DND-41 (cell line): ENCODE results near the gene SV2B.

Experiments used
- ATAC-seq: fragments of 200-7000 bp; cut with Tn5 transposase; 3 replicates; pipeline ENCODE4 v1.9.1; 2021; ENCODE audit warnings: low read depth; ENCODE audit not compliant: insufficient read depth
- DNase-seq: peaks from one replicate; pipeline ENCODE4 v3.0.0-alpha.2; 2020
- H2AFZ ChIP-seq: 2 replicates; pipeline ENCODE4 v1.6.0; 2012; ENCODE audit warnings: low read depth, low read length
- H3K27ac ChIP-seq: 2 replicates; pipeline ENCODE4 v1.5.1; 2012; ENCODE audit warnings: low read length, inconsistent platforms
- H3K27me3 ChIP-seq: fragments of 200-600 bp; sonication (generic); 2 replicates; pipeline ENCODE4 v1.6.0; 2012; ENCODE audit warnings: low read length, mild to moderate bottlenecking, inconsistent platforms; ENCODE audit not compliant: insufficient read depth, poor library complexity
- H3K36me3 ChIP-seq: 2 replicates; pipeline ENCODE4 v1.5.1; 2012; ENCODE audit warnings: low read length, inconsistent platforms; ENCODE audit not compliant: insufficient read depth
- H3K4me1 ChIP-seq: 2 replicates; pipeline ENCODE4 v1.5.1; 2012; ENCODE audit warnings: mild to moderate bottlenecking, low read length; ENCODE audit not compliant: insufficient read depth
- H3K4me2 ChIP-seq: 2 replicates; pipeline ENCODE4 v1.6.0; 2012; ENCODE audit warnings: mild to moderate bottlenecking, moderate library complexity, low read length, inconsistent platforms; ENCODE audit not compliant: insufficient read depth
- H3K4me3 ChIP-seq, 2 experiments: fragments of 200-600 bp in 1 of 2; shearing (Covaris generic) in 1 of 2; 2 replicates each; pipeline ENCODE4 v1.5.1; 2012 to 2016; ENCODE audit warnings: inconsistent platforms in 2 of 2, low read length in 2 of 2, mild to moderate bottlenecking in 2 of 2, low read depth in 1 of 2, moderate library complexity in 1 of 2
- H3K79me2 ChIP-seq: 2 replicates; pipeline ENCODE4 v1.6.0; 2012; ENCODE audit warnings: low read length, inconsistent platforms; ENCODE audit not compliant: insufficient read depth
- H3K9ac ChIP-seq: 2 replicates; pipeline ENCODE4 v1.6.0; 2012; ENCODE audit warnings: low read depth, mild to moderate bottlenecking, inconsistent platforms, low read length, moderate library complexity
- H3K9me3 ChIP-seq: 2 replicates; pipeline ENCODE4 v1.5.1; 2012; ENCODE audit warnings: low read length, moderate library complexity, mild to moderate bottlenecking, inconsistent platforms; ENCODE audit not compliant: insufficient read depth, severe bottlenecking
- H4K20me1 ChIP-seq: 2 replicates; pipeline ENCODE4 v1.6.0; 2012; ENCODE audit warnings: low read length; ENCODE audit not compliant: insufficient read depth
- EZH2 ChIP-seq: IDR thresholded peaks from 3 replicates; pipeline ENCODE4 v1.6.1; 2012; ENCODE audit warnings: borderline replicate concordance, low read depth, mild to moderate bottlenecking, moderate library complexity, low read length, inconsistent platforms; ENCODE audit not compliant: severe bottlenecking
- TF ChIP-seq, protein P1 (sequence below): IDR thresholded peaks from 2 replicates; pipeline ENCODE4 v1.5.1; 2012; ENCODE audit warnings: borderline replicate concordance, low read length, moderate library complexity, mild to moderate bottlenecking; ENCODE audit not compliant: poor library complexity, severe bottlenecking; ENCODE audit errors: extremely low read depth

The SV2B gene

DNA sequence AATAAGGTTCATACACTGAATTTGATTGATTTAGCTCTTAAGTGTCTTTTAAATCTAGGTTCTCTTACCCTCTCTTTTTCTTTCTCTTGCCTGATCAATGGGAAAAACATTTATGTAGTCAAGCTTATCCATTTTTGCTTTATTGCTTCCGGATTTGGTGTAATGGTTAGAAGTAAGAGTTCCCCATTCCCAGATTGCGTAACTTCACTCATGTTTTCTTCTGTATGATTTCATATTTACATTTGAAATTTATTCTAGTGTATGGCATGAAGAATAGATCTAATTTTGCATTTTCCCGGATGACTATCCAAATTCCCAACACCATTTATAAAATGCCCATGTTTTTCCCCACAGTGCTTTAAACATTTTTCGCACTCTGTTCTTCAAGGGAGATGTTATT, 27.9 kb upstream of the SV2B start:
- DNase-seq (no peak), ATAC-seq (no peak)
- Histone ChIP-seq H3K79me2 (no peaks in the 10 kb centered on the region), H3K4me2 (no peak overlapping the region), H4K20me1 (no peaks in the 10 kb centered on the region), H3K4me3 (no peak overlapping the region), H3K27me3 (peaks cover 7% of the 10 kb centered on the region), H3K27ac (no peak overlapping the region), H3K4me1 (no peaks in the 10 kb centered on the region), H2AFZ (no peak overlapping the region), H3K36me3 (no peaks in the 10 kb centered on the region), H3K9ac (no peak overlapping the region), H3K9me3 (no peaks in the 10 kb centered on the region)
- TF ChIP-seq, protein P1, sequence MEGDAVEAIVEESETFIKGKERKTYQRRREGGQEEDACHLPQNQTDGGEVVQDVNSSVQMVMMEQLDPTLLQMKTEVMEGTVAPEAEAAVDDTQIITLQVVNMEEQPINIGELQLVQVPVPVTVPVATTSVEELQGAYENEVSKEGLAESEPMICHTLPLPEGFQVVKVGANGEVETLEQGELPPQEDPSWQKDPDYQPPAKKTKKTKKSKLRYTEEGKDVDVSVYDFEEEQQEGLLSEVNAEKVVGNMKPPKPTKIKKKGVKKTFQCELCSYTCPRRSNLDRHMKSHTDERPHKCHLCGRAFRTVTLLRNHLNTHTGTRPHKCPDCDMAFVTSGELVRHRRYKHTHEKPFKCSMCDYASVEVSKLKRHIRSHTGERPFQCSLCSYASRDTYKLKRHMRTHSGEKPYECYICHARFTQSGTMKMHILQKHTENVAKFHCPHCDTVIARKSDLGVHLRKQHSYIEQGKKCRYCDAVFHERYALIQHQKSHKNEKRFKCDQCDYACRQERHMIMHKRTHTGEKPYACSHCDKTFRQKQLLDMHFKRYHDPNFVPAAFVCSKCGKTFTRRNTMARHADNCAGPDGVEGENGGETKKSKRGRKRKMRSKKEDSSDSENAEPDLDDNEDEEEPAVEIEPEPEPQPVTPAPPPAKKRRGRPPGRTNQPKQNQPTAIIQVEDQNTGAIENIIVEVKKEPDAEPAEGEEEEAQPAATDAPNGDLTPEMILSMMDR = no peak
- no peak for TF ChIP-seq EZH2

DNA sequence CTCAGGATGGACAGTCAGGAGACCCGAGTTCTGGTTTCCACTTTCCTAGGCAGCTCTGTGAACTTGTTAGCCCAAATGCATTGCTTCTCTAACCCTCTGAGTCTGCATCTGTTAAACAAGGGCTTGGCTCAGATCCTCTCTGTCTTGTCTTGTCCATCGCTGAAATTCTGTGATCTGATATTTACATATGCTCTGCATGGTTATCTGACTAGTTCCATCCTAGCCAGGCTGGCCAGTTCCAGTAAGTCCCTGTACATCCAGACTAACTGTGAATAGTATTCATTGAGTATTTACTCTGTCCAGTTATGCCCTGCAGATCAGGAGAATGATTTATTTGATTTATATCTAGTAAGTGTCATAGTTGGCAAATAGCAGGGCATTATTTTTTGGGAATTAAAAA, 27.0 kb upstream of the SV2B start:
- no peak overlapping the region for H2AFZ ChIP-seq
- DNase-seq (no peak), ATAC-seq (no peak)
- no peaks in the 10 kb centered on the region for H4K20me1 ChIP-seq
- H3K4me1 ChIP-seq = no peaks in the 10 kb centered on the region
- H3K27ac ChIP-seq = no peak overlapping the region
- no peaks in the 10 kb centered on the region for H3K9me3 ChIP-seq
- no peak overlapping the region for H3K4me3 ChIP-seq
- no peak for TF ChIP-seq EZH2
- TF ChIP-seq, protein P1 = no peak
- peaks cover 7% of the 10 kb centered on the region for H3K27me3 ChIP-seq
- H3K79me2 ChIP-seq = no peaks in the 10 kb centered on the region
- no peak overlapping the region for H3K9ac ChIP-seq
- H3K4me2 ChIP-seq = no peak overlapping the region
- H3K36me3 ChIP-seq = no peaks in the 10 kb centered on the region

DNA sequence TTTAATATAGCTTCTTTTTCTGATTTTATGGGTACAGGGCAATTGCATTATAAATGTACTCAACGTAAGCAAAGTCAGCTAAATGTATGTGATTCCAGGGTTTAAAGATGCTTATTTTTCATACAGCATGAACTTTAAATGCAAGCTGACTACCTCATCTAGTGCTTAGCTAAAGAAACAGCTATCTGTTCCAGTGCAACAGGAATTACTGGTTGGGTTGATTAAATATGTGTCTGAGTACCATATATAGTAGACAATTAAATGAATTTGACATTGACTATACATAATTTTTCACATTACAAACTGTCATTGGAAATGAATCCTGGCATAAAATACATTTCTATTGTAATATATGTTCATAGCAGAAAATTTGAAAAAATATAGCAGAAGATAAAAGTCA, 26.3 kb upstream of the SV2B start:
- Histone ChIP-seq H3K9ac (no peak overlapping the region), H3K4me2 (no peak overlapping the region), H3K27ac (no peak overlapping the region), H4K20me1 (no peaks in the 10 kb centered on the region), H3K4me1 (no peaks in the 10 kb centered on the region), H3K4me3 (no peak overlapping the region), H3K79me2 (no peaks in the 10 kb centered on the region), H3K9me3 (no peaks in the 10 kb centered on the region), H2AFZ (no peak overlapping the region), H3K27me3 (peaks cover 5% of the 10 kb centered on the region), H3K36me3 (no peaks in the 10 kb centered on the region)
- TF ChIP-seq, protein P1 = no peak
- no peak for TF ChIP-seq EZH2
- ATAC-seq (no peak), DNase-seq (no peak)

DNA sequence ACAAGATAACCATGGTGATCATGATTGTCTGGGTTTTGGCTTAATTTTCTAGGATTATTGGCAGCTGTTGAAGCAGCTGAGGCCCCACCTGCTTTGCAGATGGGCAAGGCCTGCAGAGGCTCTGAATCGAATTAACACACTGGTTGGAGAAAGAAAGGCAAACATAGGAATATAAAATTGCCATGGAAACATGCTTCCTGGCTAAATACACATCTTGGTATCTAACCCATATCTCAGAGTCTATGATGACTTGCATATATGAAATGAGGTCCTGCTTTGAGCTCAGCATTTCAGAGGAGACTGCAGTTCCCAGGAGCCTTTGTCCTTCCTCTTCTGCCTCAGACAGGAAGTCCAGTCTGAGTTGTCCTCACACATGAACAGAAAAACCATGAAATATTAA, 24.3 kb upstream of the SV2B start:
- Histone ChIP-seq H3K36me3 (no peaks in the 10 kb centered on the region), H3K4me1 (no peaks in the 10 kb centered on the region), H3K4me2 (no peak overlapping the region), H3K9me3 (no peaks in the 10 kb centered on the region), H3K79me2 (no peaks in the 10 kb centered on the region), H3K9ac (no peak overlapping the region), H2AFZ (no peak overlapping the region), H3K27ac (no peak overlapping the region), H4K20me1 (no peaks in the 10 kb centered on the region), H3K27me3 (no peaks in the 10 kb centered on the region), H3K4me3 (no peak overlapping the region)
- no peak for ATAC-seq
- no peak for DNase-seq
- TF ChIP-seq, protein P1 = no peak
- no peak for TF ChIP-seq EZH2
